Caco-2 (cell line): Measurements from ENCODE around the gene OLFM1. TPM values are rescaled to one million over a fixed set of nuclear protein-coding genes. Genes with fewer than 3 reads are reported as not detected.

Experiments used
- BruUV-seq: library from RNA; stranded (reverse); fragments of 400-500 nt; replicated peaks from 2 replicates; lab custom pipeline; 2021; lab: Mats Ljungman, UMichigan
- CTCF ChIA-PET: fragments of 300-600 bp; sonication (Branson Sonifier 250); formaldehyde crosslinking; loops from one replicate; lab custom pipeline; 2022; ENCODE audit warnings: antibody characterized with exemption; lab: Charles Lee
- POLR2A ChIA-PET: fragments of 300-600 bp; sonication (Branson Sonifier 250); formaldehyde crosslinking; loops from one replicate; lab custom pipeline; 2022; ENCODE audit warnings: antibody characterized with exemption; lab: Charles Lee
- DNase-seq, 2 experiments: peaks; one replicate each; pipeline versions ENCODE4 v3.0.0 to v3.0.0-alpha.2; 2020 to 2022
- H3K27me3 ChIP-seq: replicated peaks from 2 replicates; pipeline ENCODE4 v1.6.0; 2011; ENCODE audit warnings: low read length; ENCODE audit not compliant: control insufficient read depth, insufficient read depth
- H3K36me3 ChIP-seq: 2 replicates; pipeline ENCODE4 v1.5.1; 2011; ENCODE audit warnings: low read length; ENCODE audit not compliant: control insufficient read depth, insufficient read depth
- H3K4me1 ChIP-seq: fragments of 250-450 bp; sonication (Bioruptor Pico); 2 replicates; pipeline ENCODE4 v1.5.1; 2020; ENCODE audit warnings: mild to moderate bottlenecking
- H3K4me3 ChIP-seq: 2 replicates; pipeline ENCODE4 v1.5.1; 2011; ENCODE audit warnings: low read depth, mild to moderate bottlenecking, control low read depth, low read length
- H3K9me3 ChIP-seq: fragments of 250-450 bp; sonication (Bioruptor Pico); 2 replicates; pipeline ENCODE4 v1.5.1; 2020; ENCODE audit warnings: mild to moderate bottlenecking, moderate library complexity
- H3K27ac Mint-ChIP-seq: one replicate; pipeline ENCODE4 v1.8.0; 2022; ENCODE audit warnings: mixed read lengths; ENCODE audit not compliant: unreplicated experiment
- H3K27me3 Mint-ChIP-seq: one replicate; pipeline ENCODE4 v1.8.0; 2022; ENCODE audit warnings: mixed read lengths; ENCODE audit not compliant: insufficient read depth, unreplicated experiment
- H3K36me3 Mint-ChIP-seq: one replicate; pipeline ENCODE4 v1.8.0; 2022; ENCODE audit warnings: mild to moderate bottlenecking, mixed read lengths; ENCODE audit not compliant: insufficient read depth, unreplicated experiment
- H3K4me1 Mint-ChIP-seq: one replicate; pipeline ENCODE4 v1.8.0; 2022; ENCODE audit warnings: low read depth, mixed read lengths; ENCODE audit not compliant: unreplicated experiment
- H3K4me3 Mint-ChIP-seq: one replicate; pipeline ENCODE4 v1.8.0; 2022; ENCODE audit warnings: mild to moderate bottlenecking, moderate library complexity, mixed read lengths; ENCODE audit not compliant: unreplicated experiment
- H3K9me3 Mint-ChIP-seq: one replicate; pipeline ENCODE4 v1.8.0; 2022; ENCODE audit warnings: mixed read lengths; ENCODE audit not compliant: unreplicated experiment
- intact Hi-C: fragments of 100-400 bp; cut with micrococcal nuclease; formaldehyde crosslinking; loops from one replicate; pipeline ENCODE4 v1.10.0; 2022; ENCODE audit not compliant: unreplicated experiment
- total RNA-seq: library from RNA; stranded (reverse); gene quantifications from 2 replicates; pipeline ENCODE4 v1.2.3, GENCODE V29; 2022
- TF ChIP-seq, protein P1 (sequence below), 2 experiments: fragments of 200-600 bp in 1 of 2; IDR thresholded peaks; 1 replicate in 1 of 2; 2 replicates in 1 of 2; pipeline versions ENCODE4 v1.5.1 to v1.8.0; 2011 to 2022; ENCODE audit warnings: antibody characterized with exemption in 1 of 2, control low read depth in 1 of 2, inconsistent platforms in 1 of 2, low read depth in 1 of 2, low read length in 1 of 2, mild to moderate bottlenecking in 1 of 2, moderate library complexity in 1 of 2; ENCODE audit not compliant: insufficient read depth in 1 of 2, severe bottlenecking in 1 of 2, unreplicated experiment in 1 of 2

The OLFM1 gene
- total RNA-seq, 1 experiment from 2014 or later, result not detected

DNA sequence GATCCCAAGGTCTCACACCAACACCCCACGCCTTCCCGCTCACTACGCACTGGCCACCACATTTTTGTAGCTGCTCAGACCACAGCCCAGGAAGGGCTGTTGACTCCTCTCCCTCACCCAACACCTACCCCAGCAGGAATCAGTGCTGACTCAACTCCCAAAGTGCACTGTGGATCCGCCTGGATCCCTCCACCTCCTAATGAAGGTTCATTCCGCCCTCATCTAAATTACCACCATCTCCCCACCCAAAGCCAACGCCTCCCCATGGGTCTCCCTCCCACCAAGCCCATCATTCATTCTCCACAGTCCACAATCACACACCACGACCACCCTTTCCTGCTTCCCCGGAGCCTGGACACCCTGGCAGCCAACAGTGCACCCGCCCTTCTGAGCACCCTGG is 57.8 kb downstream of the OLFM1 start:
- no peak overlapping the region for H3K4me3 Mint-ChIP-seq
- peaks cover 20% of the 10 kb centered on the region for H3K27me3 Mint-ChIP-seq
- BruUV-seq, result no TSS peak
- DNase-seq, result no peak
- Histone ChIP-seq H3K36me3 (no peaks in the 10 kb centered on the region), H3K4me3 (no peak overlapping the region), H3K27me3 (no peaks in the 10 kb centered on the region), H3K9me3 (no peaks in the 10 kb centered on the region), H3K4me1 (no peaks in the 10 kb centered on the region)
- POLR2A ChIA-PET, result no interaction called here
- TF ChIP-seq, protein P1, sequence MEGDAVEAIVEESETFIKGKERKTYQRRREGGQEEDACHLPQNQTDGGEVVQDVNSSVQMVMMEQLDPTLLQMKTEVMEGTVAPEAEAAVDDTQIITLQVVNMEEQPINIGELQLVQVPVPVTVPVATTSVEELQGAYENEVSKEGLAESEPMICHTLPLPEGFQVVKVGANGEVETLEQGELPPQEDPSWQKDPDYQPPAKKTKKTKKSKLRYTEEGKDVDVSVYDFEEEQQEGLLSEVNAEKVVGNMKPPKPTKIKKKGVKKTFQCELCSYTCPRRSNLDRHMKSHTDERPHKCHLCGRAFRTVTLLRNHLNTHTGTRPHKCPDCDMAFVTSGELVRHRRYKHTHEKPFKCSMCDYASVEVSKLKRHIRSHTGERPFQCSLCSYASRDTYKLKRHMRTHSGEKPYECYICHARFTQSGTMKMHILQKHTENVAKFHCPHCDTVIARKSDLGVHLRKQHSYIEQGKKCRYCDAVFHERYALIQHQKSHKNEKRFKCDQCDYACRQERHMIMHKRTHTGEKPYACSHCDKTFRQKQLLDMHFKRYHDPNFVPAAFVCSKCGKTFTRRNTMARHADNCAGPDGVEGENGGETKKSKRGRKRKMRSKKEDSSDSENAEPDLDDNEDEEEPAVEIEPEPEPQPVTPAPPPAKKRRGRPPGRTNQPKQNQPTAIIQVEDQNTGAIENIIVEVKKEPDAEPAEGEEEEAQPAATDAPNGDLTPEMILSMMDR (IDR thresholded peaks at IDR 0.05; ENCODE audit: insufficient read depth in 1 of 2, low read depth in 1 of 2, low read length in 1 of 2, severe bottlenecking in 1 of 2, unreplicated experiment in 1 of 2), result no peak
- no peaks in the 10 kb centered on the region for H3K36me3 Mint-ChIP-seq
- no peak overlapping the region for H3K27ac Mint-ChIP-seq
- intact Hi-C loops, result no loop called here
- H3K4me1 Mint-ChIP-seq, result no peaks in the 10 kb centered on the region
- no peaks in the 10 kb centered on the region for H3K9me3 Mint-ChIP-seq
- CTCF ChIA-PET, result no interaction called here

GRCh38 chr9:135146241-135146640 is 58.8 kb downstream of the OLFM1 start:
- H3K4me1 Mint-ChIP-seq, result no peaks in the 10 kb centered on the region
- H3K27ac Mint-ChIP-seq, result no peak overlapping the region
- H3K4me3 ChIP-seq, result no peak overlapping the region
- ChIA-PET CTCF (no interaction called here), POLR2A (no interaction called here)
- TF ChIP-seq, protein P1 (IDR thresholded peaks at IDR 0.05; ENCODE audit: insufficient read depth in 1 of 2, low read depth in 1 of 2, low read length in 1 of 2, severe bottlenecking in 1 of 2, unreplicated experiment in 1 of 2), result no peak
- H3K9me3 Mint-ChIP-seq, result no peaks in the 10 kb centered on the region
- no peaks in the 10 kb centered on the region for H3K36me3 Mint-ChIP-seq
- H3K36me3 ChIP-seq, result no peaks in the 10 kb centered on the region
- no peaks in the 10 kb centered on the region for H3K27me3 ChIP-seq
- no peaks in the 10 kb centered on the region for H3K4me1 ChIP-seq
- H3K4me3 Mint-ChIP-seq, result no peak overlapping the region
- H3K27me3 Mint-ChIP-seq, result peaks cover 20% of the 10 kb centered on the region
- DNase-seq, result no peak
- intact Hi-C loops, result no loop called here
- no peaks in the 10 kb centered on the region for H3K9me3 ChIP-seq
- no TSS peak for BruUV-seq

GRCh38 chr9:135146766-135147473 is 59.5 kb downstream of the OLFM1 start:
- Histone ChIP-seq H3K4me3 (no peak overlapping the region), H3K9me3 (no peaks in the 10 kb centered on the region), H3K27me3 (no peaks in the 10 kb centered on the region), H3K4me1 (no peaks in the 10 kb centered on the region), H3K36me3 (no peaks in the 10 kb centered on the region)
- peaks cover 20% of the 10 kb centered on the region for H3K27me3 Mint-ChIP-seq
- intact Hi-C loops, result no loop called here
- DNase-seq, result no peak
- TF ChIP-seq, protein P1 (IDR thresholded peaks at IDR 0.05; ENCODE audit: insufficient read depth in 1 of 2, low read depth in 1 of 2, low read length in 1 of 2, severe bottlenecking in 1 of 2, unreplicated experiment in 1 of 2), result no peak
- H3K4me3 Mint-ChIP-seq, result no peak overlapping the region
- no peaks in the 10 kb centered on the region for H3K4me1 Mint-ChIP-seq
- H3K9me3 Mint-ChIP-seq, result no peaks in the 10 kb centered on the region
- no TSS peak for BruUV-seq
- H3K36me3 Mint-ChIP-seq, result no peaks in the 10 kb centered on the region
- ChIA-PET POLR2A (no interaction called here), CTCF (no interaction called here)
- no peak overlapping the region for H3K27ac Mint-ChIP-seq
